Measurements from ENCODE around the gene SEC61A1. TPM values are rescaled to one million over a fixed set of nuclear protein-coding genes. Genes with fewer than 3 reads are reported as not detected.

SEC61A1 gene
- total RNA-seq, 2 experiments from 2014 or later: 147 to 149 TPM

DNA sequence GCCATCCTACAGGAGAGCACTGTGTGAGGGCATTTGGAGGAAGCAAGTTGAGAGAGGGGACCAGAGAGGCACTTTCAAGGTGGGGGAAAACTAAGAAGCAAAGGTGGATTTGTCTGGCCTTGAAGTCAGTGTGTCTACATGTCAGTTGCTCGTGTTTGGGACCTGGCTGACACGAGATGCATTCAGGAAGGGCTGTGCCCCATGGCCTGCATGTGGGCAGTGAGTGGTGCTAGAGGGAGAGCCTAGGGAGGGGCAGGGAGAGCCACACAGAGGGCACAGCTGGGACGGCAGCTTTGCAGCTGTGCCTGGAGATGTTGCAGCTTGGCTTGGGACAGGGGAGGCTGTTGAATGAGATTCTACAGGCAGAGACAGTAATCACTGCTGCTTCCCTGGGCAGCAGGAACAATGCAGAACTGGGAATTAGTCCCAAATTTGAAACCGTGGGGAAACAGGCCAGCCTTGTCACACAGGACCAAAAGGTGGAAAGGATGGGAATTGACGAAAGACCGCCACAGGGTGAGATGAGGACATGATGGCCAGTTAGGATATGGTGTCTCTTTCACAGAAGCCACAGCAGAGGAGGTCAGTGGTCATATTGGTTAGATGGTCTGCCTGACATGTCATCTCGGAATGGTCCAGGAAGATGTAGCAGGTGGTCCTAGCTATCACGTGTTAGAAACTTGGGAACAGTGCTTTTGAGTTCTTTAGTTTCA, 10.0 kb downstream of the SEC61A1 start:
- ChIA-PET CTCF (interaction anchor here (1.0 to 1.2 kb wide), 2 partner anchors 14 to 71 kb away, joined by 3 read pairs; no protein-coding TSS in a partner anchor), POLR2A (no interaction called here)
- Mint-ChIP-seq H3K36me3 (peaks cover 73% of the 10 kb centered on the region), H3K27me3 (no peaks in the 10 kb centered on the region), H3K4me3 (no peak overlapping the region), H3K4me1 (ENCODE audit: low read depth) (no peaks in the 10 kb centered on the region), H3K9me3 (no peaks in the 10 kb centered on the region), H3K27ac (peak overlapping the region; percentile 4)
- DNase-seq: no peak
- intact Hi-C loops (cut with micrococcal nuclease): no loop called here

DNA sequence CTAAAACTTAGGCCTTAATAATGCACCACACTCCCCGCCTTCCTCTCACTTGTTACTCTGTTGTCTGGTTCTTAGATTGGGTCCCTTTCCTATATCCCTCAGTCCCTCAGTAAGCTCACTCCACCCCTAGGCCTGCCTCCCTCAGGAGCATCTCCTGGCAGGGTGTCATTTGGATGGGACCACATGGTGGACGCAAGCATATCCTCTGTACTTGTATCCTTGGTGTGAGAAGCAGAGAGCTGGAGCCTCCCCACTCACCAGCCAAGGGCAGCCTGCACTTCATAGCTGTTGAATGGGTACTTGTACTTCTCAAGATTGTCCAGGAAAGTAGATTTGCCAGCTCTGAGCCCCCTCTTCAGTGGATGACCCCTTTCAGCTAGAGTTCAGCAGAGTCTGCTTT, 11.6 kb downstream of the SEC61A1 start:
- H3K27me3 Mint-ChIP-seq: no peaks in the 10 kb centered on the region
- no peak overlapping the region for H3K27ac Mint-ChIP-seq
- DNase-seq: no peak
- peaks cover 79% of the 10 kb centered on the region for H3K36me3 Mint-ChIP-seq
- POLR2A ChIA-PET: no interaction called here
- CTCF ChIA-PET: interaction anchor here (0.9 kb wide), 1 partner anchor 12 kb away, joined by 3 read pairs; no protein-coding TSS in a partner anchor
- intact Hi-C loops (cut with micrococcal nuclease): no loop called here
- H3K4me3 Mint-ChIP-seq: no peak overlapping the region
- H3K4me1 Mint-ChIP-seq (ENCODE audit: low read depth): no peaks in the 10 kb centered on the region
- H3K9me3 Mint-ChIP-seq: no peaks in the 10 kb centered on the region

DNA sequence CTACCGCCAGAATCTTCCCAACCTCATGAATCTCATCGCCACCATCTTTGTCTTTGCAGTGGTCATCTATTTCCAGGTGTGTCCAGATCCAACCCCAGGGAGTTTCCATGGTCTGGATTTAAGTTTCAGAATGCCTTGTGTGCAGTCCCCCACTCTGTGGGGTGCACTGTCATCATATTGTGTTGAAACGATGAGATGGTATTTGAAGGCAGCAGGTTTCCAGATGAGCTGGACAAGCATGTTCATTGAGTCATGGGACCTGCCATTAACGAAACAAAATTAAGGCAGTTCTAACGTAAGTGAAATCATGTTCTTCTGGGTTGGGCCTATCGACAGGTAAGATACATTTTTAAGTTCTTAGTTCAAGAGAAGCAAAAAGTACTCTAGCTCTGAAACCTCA, 12.7 kb downstream of the SEC61A1 start:
- H3K27me3 Mint-ChIP-seq: no peaks in the 10 kb centered on the region
- H3K4me1 Mint-ChIP-seq (ENCODE audit: low read depth): no peaks in the 10 kb centered on the region
- intact Hi-C loops (cut with micrococcal nuclease): no loop called here
- H3K4me3 Mint-ChIP-seq: no peak overlapping the region
- DNase-seq: no peak
- CTCF ChIA-PET: interaction anchor here (1.4 kb wide), 1 partner anchor 11 kb away, joined by 5 read pairs; no protein-coding TSS in a partner anchor
- H3K9me3 Mint-ChIP-seq: no peaks in the 10 kb centered on the region
- H3K27ac Mint-ChIP-seq: no peak overlapping the region
- peaks cover 74% of the 10 kb centered on the region for H3K36me3 Mint-ChIP-seq
- POLR2A ChIA-PET: interaction anchor here (0.7 kb wide), 1 partner anchor 66 kb away, joined by 3 read pairs; no protein-coding TSS in a partner anchor

DNA sequence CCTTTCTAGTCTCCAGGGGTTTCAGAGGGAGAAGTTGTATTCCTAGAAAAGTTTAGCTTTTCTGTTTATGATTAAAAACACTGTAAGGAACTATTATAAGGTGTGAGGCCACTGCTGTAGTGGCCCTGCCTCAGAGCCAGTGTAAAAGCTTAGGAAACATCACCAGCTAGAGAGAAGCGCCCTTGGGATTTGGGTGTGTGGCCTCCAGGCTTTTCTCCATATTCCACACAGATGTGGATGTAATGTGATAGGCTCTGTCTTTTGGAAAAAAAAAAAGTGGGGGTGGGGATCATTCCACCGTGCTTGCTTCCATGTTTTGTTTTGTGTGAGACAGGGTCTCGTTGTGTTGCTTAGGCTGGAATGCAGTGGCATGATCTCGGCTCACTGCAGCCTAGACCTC, 13.9 kb downstream of the SEC61A1 start:
- intact Hi-C loops (cut with micrococcal nuclease): no loop called here
- ChIA-PET POLR2A (no interaction called here), CTCF (interaction anchor here (1.2 to 4.0 kb wide), 4 partner anchors 9 to 67 kb away, joined by 3 to 19 read pairs (median 4); no protein-coding TSS in a partner anchor)
- H3K36me3 Mint-ChIP-seq: peaks cover 69% of the 10 kb centered on the region
- H3K4me1 Mint-ChIP-seq (ENCODE audit: low read depth): no peaks in the 10 kb centered on the region
- H3K4me3 Mint-ChIP-seq: no peak overlapping the region
- H3K27ac Mint-ChIP-seq: no peak overlapping the region
- no peaks in the 10 kb centered on the region for H3K9me3 Mint-ChIP-seq
- no peaks in the 10 kb centered on the region for H3K27me3 Mint-ChIP-seq
- no peak for DNase-seq

DNA sequence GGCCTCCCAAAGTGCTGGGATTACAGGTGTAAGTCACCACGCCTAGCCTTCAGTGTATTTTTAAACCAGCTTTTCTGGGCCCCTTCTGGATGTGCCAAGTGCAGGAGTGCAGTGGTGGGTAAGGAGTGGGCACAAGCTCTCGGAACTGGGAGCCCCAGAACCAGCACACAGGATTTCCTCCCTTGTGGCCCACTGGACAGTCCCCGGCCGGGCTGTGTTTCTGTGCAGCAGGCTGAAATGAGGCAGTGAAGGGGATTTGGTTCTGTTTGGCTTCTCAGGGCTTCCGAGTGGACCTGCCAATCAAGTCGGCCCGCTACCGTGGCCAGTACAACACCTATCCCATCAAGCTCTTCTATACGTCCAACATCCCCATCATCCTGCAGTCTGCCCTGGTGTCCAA, 14.4 kb downstream of the SEC61A1 start:
- Mint-ChIP-seq H3K36me3 (peaks cover 64% of the 10 kb centered on the region), H3K4me3 (no peak overlapping the region), H3K27me3 (no peaks in the 10 kb centered on the region), H3K4me1 (ENCODE audit: low read depth) (no peaks in the 10 kb centered on the region), H3K27ac (no peak overlapping the region), H3K9me3 (no peaks in the 10 kb centered on the region)
- no peak for DNase-seq
- CTCF ChIA-PET: interaction anchor here (1.2 to 4.0 kb wide), 3 partner anchors 10 to 67 kb away, joined by 3 to 19 read pairs (median 4); no protein-coding TSS in a partner anchor
- intact Hi-C loops (cut with micrococcal nuclease): no loop called here
- POLR2A ChIA-PET: no interaction called here

DNA sequence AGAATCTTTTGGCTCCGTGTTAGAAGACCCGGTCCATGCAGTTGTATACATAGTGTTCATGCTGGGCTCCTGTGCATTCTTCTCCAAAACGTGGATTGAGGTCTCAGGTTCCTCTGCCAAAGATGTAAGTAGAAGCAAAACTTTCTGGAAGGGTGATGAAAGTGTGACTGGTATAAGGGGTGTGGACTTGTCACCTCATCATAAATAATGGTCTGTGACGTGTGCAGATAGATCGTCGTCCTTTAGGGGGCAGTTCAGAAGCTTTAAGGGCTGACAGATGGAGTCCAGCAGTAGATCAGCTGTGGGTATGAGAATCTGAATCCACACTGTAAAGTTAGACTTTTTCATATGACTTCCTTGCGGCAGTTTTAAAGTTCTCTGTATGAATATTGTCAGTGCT, 15.3 kb downstream of the SEC61A1 start:
- Mint-ChIP-seq H3K4me3 (no peak overlapping the region), H3K36me3 (peaks cover 56% of the 10 kb centered on the region), H3K4me1 (ENCODE audit: low read depth) (no peaks in the 10 kb centered on the region), H3K27me3 (no peaks in the 10 kb centered on the region), H3K9me3 (no peaks in the 10 kb centered on the region), H3K27ac (no peak overlapping the region)
- intact Hi-C loops (cut with micrococcal nuclease): no loop called here
- ChIA-PET POLR2A (no interaction called here), CTCF (interaction anchor here (1.2 to 4.0 kb wide), 3 partner anchors 11 to 66 kb away, joined by 3 to 19 read pairs (median 4); no protein-coding TSS in a partner anchor)
- no peak for DNase-seq

DNA sequence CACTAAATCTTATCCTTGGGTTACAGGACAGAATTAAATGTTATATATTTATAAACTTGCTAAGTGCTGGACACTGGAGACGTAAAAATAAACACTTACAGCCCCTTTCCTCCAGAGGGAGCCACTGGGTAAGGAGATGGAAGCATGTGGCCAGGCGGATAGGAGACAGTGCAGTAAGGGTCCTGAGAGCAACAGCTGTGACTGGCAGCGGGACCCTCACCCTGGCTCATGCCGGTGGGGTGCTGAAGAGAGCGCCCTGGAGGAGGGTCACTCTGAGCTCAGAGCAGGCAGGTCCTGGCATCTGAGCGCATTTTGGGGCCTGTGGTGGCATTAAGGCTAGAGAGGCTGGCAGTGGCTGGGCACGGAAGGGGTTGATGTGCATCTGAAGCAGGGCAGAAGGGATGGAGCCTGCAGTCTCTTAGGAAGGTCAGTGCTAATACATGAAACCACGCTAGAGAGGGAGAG, 16.0 kb downstream of the SEC61A1 start:
- Mint-ChIP-seq H3K36me3 (peaks cover 50% of the 10 kb centered on the region), H3K27ac (no peak overlapping the region), H3K27me3 (no peaks in the 10 kb centered on the region), H3K9me3 (no peaks in the 10 kb centered on the region), H3K4me3 (no peak overlapping the region), H3K4me1 (ENCODE audit: low read depth) (no peaks in the 10 kb centered on the region)
- ChIA-PET CTCF (interaction anchor here (0.7 to 4.0 kb wide), 4 partner anchors 46 to 65 kb away, joined by 3 to 19 read pairs (median 4); partner anchors contain the start of gene RUVBL1), POLR2A (interaction anchor here (0.6 kb wide), 1 partner anchor 9 kb away, joined by 3 read pairs; no protein-coding TSS in a partner anchor)
- DNase-seq: no peak
- intact Hi-C loops (cut with micrococcal nuclease): no loop called here

DNA sequence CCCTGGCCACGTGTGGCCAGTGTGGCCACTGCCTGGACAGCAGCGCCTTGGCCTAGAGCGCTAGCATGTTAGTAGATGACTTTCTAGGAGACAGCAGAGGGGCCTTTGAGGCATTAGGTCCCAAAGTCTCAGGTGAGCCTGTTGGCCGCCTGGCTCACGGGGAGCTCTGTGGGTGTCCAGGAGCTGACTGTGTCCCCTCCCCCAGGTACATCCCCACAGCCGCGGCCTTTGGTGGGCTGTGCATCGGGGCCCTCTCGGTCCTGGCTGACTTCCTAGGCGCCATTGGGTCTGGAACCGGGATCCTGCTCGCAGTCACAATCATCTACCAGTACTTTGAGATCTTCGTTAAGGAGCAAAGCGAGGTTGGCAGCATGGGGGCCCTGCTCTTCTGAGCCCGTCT, 17.0 kb downstream of the SEC61A1 start:
- CTCF ChIA-PET: interaction anchor here (0.6 to 4.0 kb wide), 2 partner anchors 64 to 315 kb away, joined by 3 to 19 read pairs; no protein-coding TSS in a partner anchor
- Mint-ChIP-seq H3K27ac (no peak overlapping the region), H3K4me1 (ENCODE audit: low read depth) (no peaks in the 10 kb centered on the region), H3K36me3 (peaks cover 47% of the 10 kb centered on the region), H3K27me3 (no peaks in the 10 kb centered on the region), H3K9me3 (no peaks in the 10 kb centered on the region), H3K4me3 (no peak overlapping the region)
- intact Hi-C loops (cut with micrococcal nuclease): no loop called here
- POLR2A ChIA-PET: interaction anchor here (1.8 kb wide), 1 partner anchor 12 kb away, joined by 5 read pairs; no protein-coding TSS in a partner anchor
- no peak for DNase-seq

DNA sequence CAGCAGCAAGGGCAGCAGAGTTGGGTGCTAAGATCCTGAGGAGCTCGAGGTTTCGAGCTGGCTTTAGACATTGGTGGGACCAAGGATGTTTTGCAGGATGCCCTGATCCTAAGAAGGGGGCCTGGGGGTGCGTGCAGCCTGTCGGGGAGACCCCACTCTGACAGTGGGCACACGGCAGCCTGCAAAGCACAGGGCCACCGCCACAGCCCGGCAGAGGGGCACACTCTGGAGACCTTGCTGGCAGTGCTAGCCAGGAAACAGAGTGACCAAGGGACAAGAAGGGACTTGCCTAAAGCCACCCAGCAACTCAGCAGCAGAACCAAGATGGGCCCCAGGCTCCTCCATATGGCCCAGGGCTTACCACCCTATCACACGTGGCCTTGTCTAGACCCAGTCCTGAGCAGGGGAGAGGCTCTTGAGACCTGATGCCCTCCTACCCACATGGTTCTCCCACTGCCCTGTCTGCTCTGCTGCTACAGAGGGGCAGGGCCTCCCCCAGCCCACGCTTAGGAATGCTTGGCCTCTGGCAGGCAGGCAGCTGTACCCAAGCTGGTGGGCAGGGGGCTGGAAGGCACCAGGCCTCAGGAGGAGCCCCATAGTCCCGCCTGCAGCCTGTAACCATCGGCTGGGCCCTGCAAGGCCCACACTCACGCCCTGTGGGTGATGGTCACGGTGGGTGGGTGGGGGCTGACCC, 18.8 kb downstream of the SEC61A1 start:
- no peaks in the 10 kb centered on the region for H3K9me3 Mint-ChIP-seq
- intact Hi-C loops (cut with micrococcal nuclease): loop anchor here (10.0 kb wide), 1 partner anchor 544 kb away; no protein-coding TSS in a partner anchor
- H3K27ac Mint-ChIP-seq: no peak overlapping the region
- H3K36me3 Mint-ChIP-seq: peaks cover 38% of the 10 kb centered on the region
- no peak overlapping the region for H3K4me3 Mint-ChIP-seq
- POLR2A ChIA-PET: interaction anchor here (1.8 kb wide), 1 partner anchor 14 kb away, joined by 5 read pairs; no protein-coding TSS in a partner anchor
- CTCF ChIA-PET: interaction anchor here (1.2 to 1.4 kb wide), 2 partner anchors 12 to 14 kb away, joined by 3 to 5 read pairs; no protein-coding TSS in a partner anchor
- H3K4me1 Mint-ChIP-seq (ENCODE audit: low read depth): peaks cover 12% of the 10 kb centered on the region
- no peaks in the 10 kb centered on the region for H3K27me3 Mint-ChIP-seq
- DNase-seq: no peak

DNA sequence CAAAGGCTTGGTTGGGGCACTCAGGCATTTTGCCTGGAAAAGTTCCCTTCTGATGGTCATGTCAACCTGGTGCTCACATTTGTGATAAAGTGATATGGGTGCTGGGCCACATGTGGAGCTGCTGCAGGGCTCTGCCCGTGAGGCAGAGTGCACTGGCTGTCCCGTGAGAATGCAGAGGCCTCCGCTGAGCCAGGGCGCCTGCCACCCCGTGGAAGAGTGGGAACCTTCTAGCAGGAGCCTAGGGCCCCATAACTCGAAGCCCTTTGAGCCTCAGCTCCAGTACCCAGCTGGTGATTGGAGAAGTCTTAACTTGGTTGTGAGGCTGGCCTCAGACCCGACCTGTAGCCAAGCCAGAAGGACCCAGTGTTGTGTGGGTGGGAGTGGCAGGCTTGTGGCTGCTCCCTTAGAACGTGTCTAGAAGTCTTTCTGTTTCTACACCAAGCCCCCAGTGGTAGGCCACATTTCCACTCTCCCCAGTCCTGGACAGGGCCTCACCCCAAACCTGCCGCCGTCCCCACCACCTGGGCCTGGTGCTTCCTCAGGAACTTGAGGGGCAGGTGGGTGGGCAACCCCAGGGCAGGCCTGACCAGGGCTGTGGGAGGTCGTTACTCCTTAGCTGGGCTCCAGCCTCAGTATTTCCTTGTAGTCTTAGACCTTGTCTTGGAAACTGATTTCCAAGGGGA, 19.7 kb downstream of the SEC61A1 start:
- Mint-ChIP-seq H3K36me3 (peaks cover 32% of the 10 kb centered on the region), H3K27ac (no peak overlapping the region), H3K9me3 (no peaks in the 10 kb centered on the region), H3K27me3 (no peaks in the 10 kb centered on the region), H3K4me1 (ENCODE audit: low read depth) (peaks cover 19% of the 10 kb centered on the region), H3K4me3 (no peak overlapping the region)
- ChIA-PET CTCF (no interaction called here), POLR2A (no interaction called here)
- intact Hi-C loops (cut with micrococcal nuclease): loop anchor here (10.0 kb wide), 1 partner anchor 543 kb away; no protein-coding TSS in a partner anchor
- no peak for DNase-seq

DNA sequence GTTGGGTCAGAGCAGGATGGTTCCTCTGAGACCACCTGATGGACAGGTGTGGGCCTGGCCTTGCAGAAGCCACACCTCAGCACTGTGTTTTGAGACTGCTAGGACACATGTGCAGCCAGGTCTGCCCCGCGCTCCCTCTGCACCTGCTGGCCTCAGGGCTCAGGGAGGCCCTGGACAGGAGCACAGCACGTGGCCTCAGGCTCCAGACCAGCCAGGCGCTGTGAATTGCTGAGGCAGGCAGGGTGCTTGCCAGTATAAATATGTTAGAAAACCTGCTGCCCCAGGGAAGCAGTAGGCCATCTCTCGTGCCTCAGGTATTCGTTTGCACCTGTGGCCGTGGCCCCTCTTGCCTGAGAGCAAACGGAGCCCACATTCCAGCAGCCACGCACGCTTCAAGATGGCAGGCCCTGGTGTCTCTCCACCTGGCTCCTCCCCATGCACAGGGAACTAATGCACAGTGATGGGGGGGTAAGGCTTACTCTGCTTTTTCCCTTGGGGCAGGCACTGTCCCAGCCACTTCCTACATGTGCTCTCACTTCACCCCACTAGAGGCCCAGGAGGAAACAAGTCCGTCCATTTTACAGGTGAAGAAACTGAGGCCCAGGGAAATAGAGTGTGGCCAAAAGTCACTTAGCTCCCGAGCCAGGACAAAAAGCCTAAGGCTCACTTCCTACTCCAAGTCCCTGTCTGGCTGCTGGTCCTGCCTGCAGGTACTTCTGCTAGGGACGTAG, 20.4 kb downstream of the SEC61A1 start:
- H3K4me1 Mint-ChIP-seq (ENCODE audit: low read depth): peaks cover 20% of the 10 kb centered on the region
- H3K27me3 Mint-ChIP-seq: no peaks in the 10 kb centered on the region
- POLR2A ChIA-PET: no interaction called here

More for the DNA sequence above, 20.4 kb downstream of the SEC61A1 start:
- H3K4me3 Mint-ChIP-seq: no peak overlapping the region
- H3K27ac Mint-ChIP-seq: no peak overlapping the region
- CTCF ChIA-PET: interaction anchor here (0.7 to 2.1 kb wide), 2 partner anchors 12 to 61 kb away, joined by 3 to 9 read pairs; no protein-coding TSS in a partner anchor
- H3K36me3 Mint-ChIP-seq: peaks cover 25% of the 10 kb centered on the region
- intact Hi-C loops (cut with micrococcal nuclease): loop anchor here (10.0 kb wide), 1 partner anchor 542 kb away; no protein-coding TSS in a partner anchor
- no peaks in the 10 kb centered on the region for H3K9me3 Mint-ChIP-seq
- no peak for DNase-seq

All from activated CD4-positive, alpha-beta memory T cell treated with anti-CD3 and anti-CD28 coated beads for 36 hours (primary cell).